Fibroblast of villous mesenchyme (primary cell): ENCODE measurements around the gene ACD. TPM values are rescaled to one million over a fixed set of nuclear protein-coding genes. Genes with fewer than 3 reads are reported as not detected.

Experiments
- DNase-seq: peaks from one replicate; pipeline ENCODE4 v3.0.0-alpha.2; 2010; ENCODE audit warnings: low read depth
- H3K4me3 ChIP-seq: 2 replicates; pipeline ENCODE4 v1.5.1; 2011; ENCODE audit warnings: low read depth, mild to moderate bottlenecking, low read length
- CTCF ChIP-seq: IDR thresholded peaks from 2 replicates; pipeline ENCODE4 v1.5.1; 2012; ENCODE audit warnings: low read depth, mild to moderate bottlenecking, low read length; ENCODE audit not compliant: insufficient read depth
- total RNA-seq: library from RNA; depleted of rRNA; stranded (reverse); fragments of >200 nt; gene quantifications from 2 replicates; pipeline ENCODE4 v1.2.3, GENCODE V29; 2012

Gene ACD
- total RNA-seq, 1 donor: 15.1 TPM

GRCh38 chr16:67666559-67667452 lies 6.7 kb upstream of the ACD start, which contains the start of the genes C16orf86 and ENKD1:
Gene C16orf86, plus strand, starts transcription at chr16:67666814. Its CDS starts 157 bp downstream, at chr16:67666971.
Gene ENKD1, minus strand, starts transcription at chr16:67666750. Its CDS starts 308 bp downstream, at chr16:67666442.
- peak within 1 kb of the TSS; percentile 73 for H3K4me3 ChIP-seq
- no peak for TF ChIP-seq CTCF
- DNase-seq: peak; percentile 80

- DNase-seq: peak; percentile 38
- H3K4me3 ChIP-seq: peak overlapping the region; percentile 73
- TF ChIP-seq CTCF: no peak
Observed at GRCh38 chr16:67666032-67666551, 6.0 kb upstream of the ACD start.

- TF ChIP-seq CTCF: no peak
- no peak for DNase-seq
- peak overlapping the region; percentile 73 for H3K4me3 ChIP-seq
Observed at GRCh38 chr16:67665598-67665997, 5.5 kb upstream of the ACD start.

- DNase-seq: no peak
- no peak overlapping the region for H3K4me3 ChIP-seq
- no peak for TF ChIP-seq CTCF
Observed at GRCh38 chr16:67664871-67665270, 4.8 kb upstream of the ACD start.

- DNase-seq: no peak
- no peak overlapping the region for H3K4me3 ChIP-seq
- no peak for TF ChIP-seq CTCF
Observed at GRCh38 chr16:67664258-67664657, 4.2 kb upstream of the ACD start.

GRCh38 chr16:67663877-67664222 lies 3.8 kb upstream of the ACD start:
- no peak for DNase-seq
- no peak for TF ChIP-seq CTCF
- H3K4me3 ChIP-seq: no peak overlapping the region
